ENCODE data around the gene AHCY.
A peak's percentile ranks its signal among the peaks of the same experiment; 100 is the strongest.

Gene AHCY

GRCh38 chr20:34324541-34324940, 21.4 kb upstream of the AHCY start:
- no peak for DNase-seq (ENCODE audit: low read depth, low spot score)

DNA sequence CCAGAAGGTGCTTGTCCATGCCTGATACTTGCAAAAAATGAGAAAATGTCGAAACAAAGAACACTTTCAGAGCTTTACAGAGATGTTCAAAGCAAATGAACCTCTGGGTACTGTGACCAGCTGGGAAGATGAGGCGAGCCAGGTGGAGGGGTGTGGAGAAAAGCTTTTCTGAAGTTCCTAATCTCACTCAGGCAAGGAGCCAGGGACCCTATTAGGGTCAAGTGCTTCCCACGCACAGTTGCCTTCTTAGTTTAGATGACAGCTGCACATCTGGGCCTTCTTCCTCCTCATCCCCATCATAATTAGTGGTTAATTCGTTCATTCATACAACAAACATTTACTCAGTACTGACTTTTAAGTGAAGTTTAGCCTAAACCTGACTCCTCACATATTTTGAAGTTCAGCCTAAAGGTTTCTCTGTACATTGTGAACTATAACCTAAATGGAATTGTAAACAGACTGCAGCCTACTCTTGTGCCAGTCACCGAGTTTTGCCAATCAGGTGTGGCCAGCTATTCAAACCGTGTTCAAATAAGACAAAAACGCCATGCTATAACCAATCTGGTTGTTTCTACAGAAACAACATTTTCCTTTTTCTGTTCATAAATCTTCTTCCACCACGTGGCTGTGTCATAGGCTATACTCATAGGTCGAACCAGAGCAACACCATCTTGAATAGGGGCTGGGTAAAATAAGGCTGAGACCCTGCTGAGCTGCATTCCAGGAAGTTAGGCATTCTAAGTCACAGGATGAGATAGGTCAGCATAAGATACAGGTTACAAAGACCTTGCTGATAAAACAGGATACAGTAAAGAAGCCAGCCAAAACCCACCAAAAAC, 19.3 kb upstream of the AHCY start:
- no peak for DNase-seq (ENCODE audit: low read depth, low spot score)

DNA sequence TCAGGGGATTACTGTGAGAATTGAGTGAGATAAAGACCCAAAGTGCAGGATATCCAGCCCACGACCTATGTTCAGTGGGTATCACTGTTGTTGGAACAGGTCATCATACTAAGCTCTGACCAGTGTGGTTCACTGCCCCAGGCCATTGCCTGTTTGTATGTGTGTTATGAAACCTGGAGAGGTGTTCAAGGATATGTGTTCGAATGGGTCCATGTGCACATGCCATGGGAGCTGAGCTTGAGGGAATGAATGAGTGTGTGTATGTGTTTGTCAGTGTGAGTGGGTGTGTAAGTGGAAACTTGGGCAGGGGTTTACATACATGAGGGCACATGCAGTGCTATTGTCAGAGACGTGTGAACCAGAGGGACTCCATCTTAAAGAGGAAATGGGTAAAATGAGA, 17.7 kb upstream of the AHCY start:
- DNase-seq (ENCODE audit: low read depth, low spot score), result no peak

GRCh38 chr20:34318609-34319443, 15.7 kb upstream of the AHCY start:
- no peak for DNase-seq (ENCODE audit: low read depth, low spot score)

DNA sequence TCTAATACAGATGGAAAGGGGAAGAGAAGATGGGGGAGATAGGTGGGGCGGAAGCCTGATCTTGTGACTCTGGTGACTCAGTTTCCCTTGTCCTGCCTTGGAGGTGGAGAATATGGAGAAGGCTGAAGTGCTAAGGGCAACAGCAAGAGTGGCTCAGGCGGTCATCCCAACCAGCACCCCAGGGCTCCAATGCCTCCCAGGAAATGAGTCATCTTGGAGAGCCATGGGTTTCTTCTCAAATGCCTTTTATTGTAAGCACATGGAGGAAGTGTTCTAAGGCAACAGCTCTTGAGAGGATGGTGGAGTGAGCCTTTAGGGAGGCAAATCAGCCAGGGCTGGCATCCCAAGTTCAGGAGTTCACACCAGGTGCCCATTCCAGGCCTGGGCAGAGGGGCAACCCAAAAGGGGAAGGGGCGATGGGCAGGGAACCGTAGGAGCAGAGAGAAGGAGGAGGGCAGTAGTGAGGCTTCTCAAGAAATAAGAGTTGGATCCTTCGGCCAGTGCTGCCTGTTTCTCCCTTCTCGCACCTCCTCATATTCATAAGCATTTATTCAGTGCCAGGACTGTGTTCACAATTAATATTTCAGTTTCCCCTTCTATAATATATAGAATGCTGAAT, 13.2 kb upstream of the AHCY start:
- DNase-seq (ENCODE audit: low read depth, low spot score), result no peak

- no peak for DNase-seq (ENCODE audit: low read depth, low spot score)
Observed at GRCh38 chr20:34315236-34315635, 12.1 kb upstream of the AHCY start.

GRCh38 chr20:34312544-34313217, 9.5 kb upstream of the AHCY start:
- DNase-seq (ENCODE audit: low read depth, low spot score), result peak; percentile 31

DNA sequence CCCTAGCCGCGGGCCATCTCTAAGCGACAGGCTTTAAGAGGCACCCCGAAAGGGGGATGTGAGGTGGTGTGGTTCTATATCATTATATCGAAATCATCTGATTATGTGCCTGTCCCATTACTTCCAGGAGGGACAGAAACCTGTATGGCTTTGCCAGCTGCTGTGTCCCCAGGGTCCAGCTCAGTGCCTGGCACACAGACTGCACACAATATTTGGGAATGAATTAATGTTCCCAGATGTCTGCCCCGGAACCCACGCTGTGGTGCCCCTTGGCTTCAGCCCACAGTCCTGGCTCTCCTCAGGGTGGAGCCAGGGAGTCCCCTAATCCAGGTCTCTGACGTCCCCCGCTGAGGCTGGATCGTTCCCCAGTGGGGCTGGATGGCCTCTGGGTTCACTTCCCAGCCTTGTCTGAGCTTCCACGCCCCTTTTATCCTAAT, 8.9 kb upstream of the AHCY start:
- DNase-seq (ENCODE audit: low read depth, low spot score), result no peak

DNA sequence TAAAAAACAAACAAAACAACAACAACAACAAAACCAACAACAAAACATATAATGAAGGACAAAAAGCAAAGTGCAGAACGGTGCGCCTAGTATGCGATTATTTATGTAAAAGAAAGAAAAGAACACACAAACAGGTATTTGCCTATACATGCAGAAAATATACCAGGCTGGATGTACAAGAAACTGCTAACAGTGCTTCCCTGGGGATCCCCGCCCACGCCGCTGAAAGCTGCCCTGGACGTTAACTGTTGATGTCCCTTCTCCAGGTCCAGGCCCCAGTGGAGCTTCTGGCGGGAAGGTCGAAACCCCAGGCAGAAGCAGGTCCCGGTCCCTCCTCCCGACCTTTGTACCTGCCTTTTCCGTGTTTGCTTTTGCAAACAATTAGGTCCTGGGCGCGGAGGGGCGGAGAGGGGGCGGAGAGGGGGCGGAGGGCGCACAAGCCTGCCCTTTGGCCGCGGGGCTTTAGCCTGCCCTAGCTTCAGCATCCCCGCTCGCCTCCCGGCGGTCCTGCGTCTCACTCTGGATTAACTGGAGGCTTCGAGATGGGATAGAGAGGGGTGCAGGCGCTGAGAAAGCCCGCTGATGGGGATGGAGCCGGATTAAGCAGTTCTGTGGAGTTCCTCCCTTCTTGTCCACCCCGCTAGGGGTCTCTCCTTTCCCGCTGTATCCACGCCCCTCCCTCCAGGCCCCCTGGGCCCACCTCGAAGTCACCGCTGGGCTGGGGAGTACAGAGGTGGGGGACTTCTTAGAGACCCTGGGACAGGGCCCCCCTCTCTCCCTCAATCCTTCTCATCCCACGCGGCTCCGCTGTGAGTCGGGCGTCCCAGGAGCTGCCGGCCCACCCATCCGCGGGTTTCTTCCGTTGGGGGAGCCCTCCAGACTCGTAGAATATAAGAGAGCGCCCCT, 8.2 kb upstream of the AHCY start:
- no peak for DNase-seq (ENCODE audit: low read depth, low spot score)

DNA sequence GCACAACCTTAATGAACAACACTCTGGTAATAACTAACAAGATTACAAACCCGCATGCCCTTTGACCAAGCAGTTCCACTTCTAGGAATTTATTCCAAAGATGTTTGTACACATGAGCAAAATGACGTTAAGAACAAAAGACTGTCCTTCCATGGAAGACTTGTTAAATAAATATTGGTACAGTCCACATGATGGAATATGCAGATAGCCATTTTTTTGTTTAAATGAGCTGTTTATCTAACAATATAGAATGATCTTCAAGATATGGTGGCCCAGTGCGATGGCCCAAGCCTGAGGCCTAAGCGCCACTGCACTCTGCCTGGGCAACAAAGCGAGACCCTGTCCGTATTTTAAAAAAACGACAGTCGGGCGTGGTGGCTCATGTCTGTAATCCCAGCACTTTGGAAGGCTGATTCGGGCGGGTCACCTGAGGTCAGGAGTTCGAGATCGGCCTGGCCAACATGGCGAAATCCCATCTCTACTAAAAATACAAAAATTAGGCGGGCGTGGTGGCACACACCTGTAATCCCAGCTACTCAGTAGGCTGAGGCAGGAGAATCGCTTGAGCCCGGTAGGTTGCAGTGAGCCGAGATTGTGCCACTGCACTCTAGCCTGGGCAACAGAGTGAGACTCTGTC, 7.4 kb upstream of the AHCY start:
- DNase-seq (ENCODE audit: low read depth, low spot score), result no peak

DNA sequence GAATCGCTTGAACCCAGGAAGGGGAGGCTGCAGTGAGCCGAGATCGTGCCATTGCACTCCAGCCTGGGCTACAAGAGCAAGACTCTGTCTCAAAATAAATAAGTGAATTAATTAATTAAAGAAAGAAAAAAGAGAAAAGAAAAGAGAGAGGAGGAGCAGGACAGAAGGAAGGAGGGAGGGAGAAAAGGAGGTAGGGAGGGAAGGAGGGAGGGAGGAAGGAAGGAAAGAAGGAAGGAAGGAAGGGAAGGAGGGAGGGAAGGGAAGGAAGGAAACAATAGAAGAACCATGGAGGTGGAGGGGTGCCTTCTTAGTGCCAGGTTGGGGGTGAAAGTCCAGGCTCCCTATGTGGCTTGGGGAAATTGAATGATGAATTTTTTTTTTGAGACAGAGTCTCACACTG, 6.5 kb upstream of the AHCY start:
- DNase-seq (ENCODE audit: low read depth, low spot score), result no peak

DNA sequence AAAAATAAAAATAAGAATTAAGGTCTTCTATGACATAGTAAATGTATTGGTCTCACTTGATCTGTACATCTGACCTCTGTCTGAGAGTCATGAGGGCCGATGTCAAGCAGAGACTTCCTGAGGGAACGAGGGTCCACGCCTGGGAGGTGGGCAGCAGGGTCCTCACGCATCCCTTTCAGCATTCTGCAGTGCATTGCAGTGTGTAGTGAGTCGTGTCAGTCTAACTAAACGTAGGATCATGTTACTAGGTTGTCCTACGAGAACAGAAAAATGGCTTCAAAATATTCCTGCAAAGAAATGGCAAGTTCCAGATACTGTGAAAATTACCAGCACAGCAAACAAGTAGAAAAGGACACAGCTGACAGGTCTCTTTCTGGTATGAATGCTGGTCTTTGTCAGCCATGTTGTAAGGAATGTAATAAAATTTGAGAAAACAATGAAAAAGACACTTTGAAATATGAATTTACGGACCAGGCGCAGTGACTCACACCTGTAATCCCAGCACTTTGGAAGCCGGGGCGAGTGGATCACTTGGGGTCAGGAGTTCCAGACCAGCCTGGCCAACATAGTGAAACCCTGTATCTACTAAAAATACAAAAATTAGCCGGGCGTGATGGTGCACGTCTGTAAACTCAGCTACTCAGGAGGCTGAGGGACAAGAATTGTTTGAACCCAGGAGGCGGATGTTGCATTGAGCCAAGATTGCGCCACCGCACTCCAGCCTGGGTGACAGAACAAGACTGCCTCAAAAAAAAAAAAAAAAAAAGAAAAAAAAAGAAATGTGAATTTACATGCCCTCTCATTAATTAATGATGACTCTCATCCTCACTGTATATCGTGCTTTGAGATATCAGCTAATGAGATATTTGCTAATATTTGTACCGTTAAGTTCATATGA, 2.4 kb upstream of the AHCY start:
- no peak for DNase-seq (ENCODE audit: low read depth, low spot score)

DNA sequence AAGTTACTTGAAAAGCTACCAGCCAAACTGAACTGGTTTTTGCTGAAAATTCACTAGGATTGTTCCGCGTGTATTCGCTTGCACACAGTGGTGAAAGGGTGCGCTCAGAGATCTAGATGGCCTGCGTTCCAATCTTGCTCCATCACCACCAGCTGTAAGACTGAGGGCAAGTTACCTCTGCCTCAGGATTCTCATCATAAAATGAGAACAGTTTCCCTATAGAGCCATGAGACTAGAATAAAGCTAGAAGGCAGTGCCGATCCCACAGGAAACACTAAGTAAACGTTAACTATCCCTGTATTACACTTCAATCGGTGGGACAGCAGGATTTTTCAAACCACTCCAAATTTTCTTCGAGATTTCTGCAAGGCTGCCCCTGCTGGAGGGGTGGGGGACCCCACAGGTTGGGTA, 838 bp downstream of the AHCY start:
- no peak for DNase-seq (ENCODE audit: low read depth, low spot score)

DNA sequence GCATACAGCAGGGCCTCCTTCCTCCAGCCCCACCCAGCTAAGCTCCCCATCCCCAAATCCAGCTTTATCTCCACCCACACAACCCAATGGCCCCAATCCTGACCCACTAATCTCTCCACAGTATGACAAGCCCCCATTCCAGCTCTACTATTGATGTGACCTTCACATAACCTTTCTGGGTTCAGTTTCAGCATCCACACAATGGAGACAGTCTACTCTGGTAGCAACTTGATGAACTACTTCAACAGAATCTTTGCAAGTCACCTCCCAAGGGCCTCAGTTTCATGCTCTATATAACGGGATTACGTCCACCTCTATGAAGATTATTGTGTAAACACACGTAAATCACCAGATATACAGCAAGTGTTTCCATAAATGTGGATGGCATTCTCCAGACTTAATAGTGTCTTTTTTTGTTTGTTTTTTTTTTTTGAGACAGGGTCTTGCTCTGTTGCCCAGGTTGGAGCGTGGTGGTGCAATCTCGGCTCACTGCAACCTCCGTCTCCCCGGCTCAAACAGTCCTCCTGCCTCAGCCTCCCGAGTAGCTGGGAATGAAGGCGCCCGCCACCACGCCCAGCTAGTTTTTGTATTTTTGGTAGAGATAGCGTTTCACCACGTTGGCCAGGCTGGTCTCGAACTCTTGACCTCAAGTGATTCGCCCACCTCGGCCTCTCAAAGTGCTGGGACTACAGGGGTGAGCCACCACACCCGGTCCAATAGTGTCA, 1.4 kb downstream of the AHCY start:
- DNase-seq (ENCODE audit: low read depth, low spot score), result no peak

GRCh38 chr20:34300809-34301586, 2.2 kb downstream of the AHCY start:
- no peak for DNase-seq (ENCODE audit: low read depth, low spot score)

DNA sequence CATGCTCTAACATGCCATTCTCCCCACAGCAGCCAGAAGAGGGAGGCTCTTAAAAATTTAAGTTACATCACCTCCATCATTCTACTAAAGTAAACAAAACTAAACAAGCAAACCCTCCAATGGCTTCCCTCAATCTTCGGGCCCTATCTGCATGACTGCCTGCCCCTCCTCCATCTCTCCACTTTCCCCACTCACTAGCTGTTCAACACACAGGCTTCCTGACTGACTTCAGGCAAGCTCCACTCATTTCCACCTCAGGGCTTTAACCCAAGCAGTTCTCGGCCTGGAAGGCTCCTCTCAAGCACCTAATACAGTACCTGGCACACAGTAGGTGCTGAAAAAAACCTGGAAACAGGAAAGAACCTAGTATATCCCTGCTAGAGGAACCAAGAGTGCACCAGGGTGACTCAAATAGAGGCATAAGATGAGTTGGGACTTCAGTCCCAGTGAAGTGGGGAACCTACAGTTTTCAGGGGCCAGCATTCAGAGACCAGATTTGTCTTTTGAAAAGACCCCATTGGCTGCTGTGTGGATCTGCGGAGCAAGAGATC, 2.8 kb downstream of the AHCY start:
- DNase-seq (ENCODE audit: low read depth, low spot score), result no peak

- DNase-seq (ENCODE audit: low read depth, low spot score), result no peak
Observed at GRCh38 chr20:34299556-34300255, 3.4 kb downstream of the AHCY start.
